Activated CD8-positive, alpha-beta memory T cell treated with anti-CD3 and anti-CD28 coated beads for 4 hours (primary cell): ENCODE results near the gene EFCAB11.

ENCODE experiments used
- DNase-seq, 2 donors: peaks; one replicate each; pipeline ENCODE4 v3.0.0-alpha.2; 2020; ENCODE audit warnings: low read depth in 2 of 2

EFCAB11 gene

DNA sequence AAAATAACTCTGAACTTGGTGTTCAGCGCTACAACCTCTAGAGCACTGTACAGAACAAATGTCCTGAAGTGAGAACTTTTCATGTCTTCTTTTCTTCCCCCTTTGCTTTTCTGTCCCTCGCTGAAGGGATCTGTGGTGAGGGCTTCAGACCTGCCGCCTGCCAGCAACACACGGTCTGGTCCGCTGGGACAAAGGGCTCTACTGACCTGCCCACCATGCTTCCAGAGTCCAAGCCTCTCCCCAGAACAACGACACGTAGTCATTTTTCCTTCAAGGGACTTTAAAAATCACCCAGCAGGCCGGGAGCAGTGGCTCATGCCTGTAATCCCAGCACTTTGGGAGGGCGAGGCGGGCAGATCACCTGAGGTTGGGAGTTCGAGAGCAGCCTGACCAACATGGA lies 140.4 kb downstream of the EFCAB11 start:
- no peak for DNase-seq

DNA sequence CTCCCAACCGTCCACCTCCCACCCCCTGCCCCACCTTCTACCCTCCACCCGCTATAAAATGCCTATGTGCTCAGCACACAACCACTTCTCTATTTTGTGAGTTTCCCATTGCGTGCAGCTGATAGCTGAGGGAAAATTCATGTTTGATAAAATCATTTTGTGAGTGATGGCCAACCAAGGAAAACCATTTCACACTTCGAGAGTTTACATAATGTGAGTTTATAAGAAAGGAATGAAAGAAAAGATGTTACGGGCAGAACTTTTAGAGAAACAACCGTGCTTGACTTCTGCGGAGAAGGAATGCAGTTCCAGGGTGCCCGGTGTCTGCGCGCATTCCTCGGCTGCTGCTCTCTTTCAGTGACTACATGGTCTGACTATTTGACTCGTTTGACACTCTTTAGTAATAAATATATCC lies 140.9 kb downstream of the EFCAB11 start:
- no peak for DNase-seq

DNA sequence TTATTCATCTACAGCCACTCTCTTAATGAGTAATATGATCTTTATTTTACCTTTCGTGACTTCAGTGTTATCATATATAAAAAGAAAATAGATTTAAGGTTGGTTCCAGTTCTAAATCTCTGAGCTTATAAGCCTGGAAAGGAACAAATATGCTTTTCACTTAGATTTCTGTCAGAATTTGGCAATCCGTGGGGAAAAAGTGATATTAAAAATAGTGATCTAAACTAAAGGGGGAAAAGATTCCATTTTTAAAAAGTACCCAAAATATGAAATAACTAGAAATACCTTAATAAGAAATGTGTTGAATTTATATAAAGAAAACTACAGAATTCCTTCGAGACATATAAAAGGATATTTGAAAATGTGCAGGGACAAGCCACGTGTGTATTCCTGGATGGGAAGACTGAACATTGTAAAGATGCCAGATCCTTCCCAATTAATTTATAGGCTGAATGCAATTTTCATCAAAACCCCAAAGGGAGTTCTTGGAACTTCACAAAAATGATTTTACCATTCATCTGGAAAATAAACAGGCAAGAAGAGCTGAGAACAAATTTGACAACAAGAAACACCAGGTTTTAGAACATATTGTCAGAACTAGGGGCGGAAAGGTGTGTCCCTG lies 142.5 kb downstream of the EFCAB11 start:
- DNase-seq, result no peak

DNA sequence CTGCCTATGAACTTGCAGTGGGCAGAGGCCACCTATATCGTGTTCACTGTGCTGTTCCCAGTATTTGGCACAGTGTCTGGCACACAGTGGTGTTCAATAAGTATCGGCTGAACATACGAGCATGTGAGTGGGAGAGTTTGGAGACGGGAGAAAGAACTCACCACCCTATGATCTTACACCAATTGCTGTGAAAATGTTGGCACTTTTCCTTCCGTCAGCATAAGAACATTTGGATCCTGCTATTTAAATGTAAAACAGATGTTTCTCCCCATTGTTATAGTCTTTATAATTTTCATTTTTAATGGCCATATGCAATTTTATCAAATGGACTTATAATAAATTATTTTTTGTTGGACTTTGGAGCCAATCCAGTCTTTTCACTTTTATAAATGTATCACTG lies 144.4 kb downstream of the EFCAB11 start:
- DNase-seq, result no peak

DNA sequence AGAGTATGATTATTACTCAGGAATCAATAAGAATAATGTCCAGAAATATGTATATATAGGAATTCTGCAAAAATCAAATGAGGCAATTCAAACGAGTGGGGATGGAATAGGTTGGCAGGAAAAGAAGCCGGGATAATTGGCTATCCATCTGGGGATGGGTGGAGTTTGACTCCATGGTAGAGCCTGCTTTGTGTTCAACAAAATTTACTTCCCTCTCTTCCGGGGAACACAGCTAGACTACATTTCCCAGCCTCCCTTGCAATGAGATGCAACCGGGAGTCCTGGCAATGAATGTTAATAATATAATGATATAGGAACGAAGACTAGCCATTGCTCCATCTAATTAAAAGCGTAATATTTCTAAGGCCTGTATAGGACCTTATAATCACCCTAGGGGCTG lies 146.6 kb downstream of the EFCAB11 start:
- no peak for DNase-seq

DNA sequence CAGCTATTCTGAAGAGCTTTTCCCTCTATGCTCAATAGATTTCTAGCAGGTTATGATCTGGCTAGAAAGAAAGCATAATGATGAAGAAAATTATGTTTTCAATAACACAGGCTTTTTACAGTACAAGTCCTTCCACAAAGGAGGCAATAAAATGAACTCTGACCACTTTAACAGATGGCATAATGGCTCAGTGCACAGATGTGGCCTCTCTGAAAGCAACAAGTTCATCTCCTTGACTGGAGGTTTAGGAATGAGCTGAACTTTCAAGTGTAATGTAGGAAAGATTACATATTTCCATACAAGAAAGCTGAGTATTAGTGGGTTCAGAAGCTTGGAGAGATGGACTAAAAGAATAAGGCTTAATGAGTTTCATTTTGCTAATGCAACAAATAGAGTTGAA lies 147.4 kb downstream of the EFCAB11 start:
- no peak for DNase-seq

DNA sequence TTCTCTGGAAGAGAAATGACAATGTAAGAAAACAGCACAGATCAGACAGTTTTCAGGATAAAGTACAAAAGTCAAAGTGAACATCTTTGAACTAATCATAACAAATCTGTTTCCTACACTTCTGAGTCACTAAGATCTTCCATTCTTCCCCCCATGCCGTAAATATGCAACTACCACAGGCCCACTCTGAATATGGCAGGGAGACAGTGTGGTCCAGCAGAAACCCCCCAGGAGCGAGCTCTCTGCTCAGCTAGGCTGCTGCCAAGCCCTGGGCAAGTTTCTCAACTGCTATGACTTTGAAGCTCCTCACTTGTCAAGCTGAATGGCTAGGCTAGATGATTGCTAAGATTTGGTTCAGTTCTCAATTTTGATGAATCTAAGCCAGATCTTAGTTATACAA lies 148.1 kb downstream of the EFCAB11 start:
- no peak for DNase-seq

DNA sequence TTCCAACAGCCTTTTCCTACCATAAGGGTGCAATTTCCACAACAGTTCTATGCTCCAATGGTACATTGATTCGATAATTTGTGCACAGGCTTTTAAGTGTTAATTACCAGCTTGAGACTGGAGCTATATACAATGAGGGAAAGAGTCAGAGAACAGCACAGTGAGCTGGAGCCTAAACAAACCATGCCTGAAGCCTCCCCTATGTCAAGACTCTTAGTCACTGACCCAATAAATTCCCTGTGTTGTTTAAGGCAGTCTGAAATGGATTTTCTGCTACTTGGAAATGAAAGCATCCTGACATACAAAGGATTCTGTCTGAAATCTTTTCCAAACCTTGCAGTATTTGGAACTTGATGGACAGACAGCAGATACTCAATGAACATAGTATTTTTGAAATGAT lies 149.0 kb downstream of the EFCAB11 start:
- DNase-seq, result no peak

DNA sequence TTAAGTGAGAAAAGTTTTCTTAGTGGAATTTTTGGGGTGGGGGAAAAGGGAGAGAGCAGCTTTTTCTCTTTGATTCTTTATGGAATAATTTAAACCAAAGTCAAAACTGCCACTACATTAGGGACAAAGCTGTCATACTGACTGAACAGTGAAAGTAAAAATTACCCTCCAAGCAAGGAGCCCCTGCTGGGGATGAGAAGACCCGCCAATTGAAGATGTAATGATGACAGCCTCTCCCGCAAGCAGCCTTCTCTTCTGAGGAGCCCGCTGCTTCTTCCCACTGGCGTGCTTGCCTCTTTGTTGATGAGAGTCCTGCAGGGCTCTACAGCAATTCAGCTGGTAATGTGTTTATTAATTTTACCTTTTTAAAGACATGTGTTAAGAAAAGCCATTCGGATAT lies 151.0 kb downstream of the EFCAB11 start:
- DNase-seq, result no peak

DNA sequence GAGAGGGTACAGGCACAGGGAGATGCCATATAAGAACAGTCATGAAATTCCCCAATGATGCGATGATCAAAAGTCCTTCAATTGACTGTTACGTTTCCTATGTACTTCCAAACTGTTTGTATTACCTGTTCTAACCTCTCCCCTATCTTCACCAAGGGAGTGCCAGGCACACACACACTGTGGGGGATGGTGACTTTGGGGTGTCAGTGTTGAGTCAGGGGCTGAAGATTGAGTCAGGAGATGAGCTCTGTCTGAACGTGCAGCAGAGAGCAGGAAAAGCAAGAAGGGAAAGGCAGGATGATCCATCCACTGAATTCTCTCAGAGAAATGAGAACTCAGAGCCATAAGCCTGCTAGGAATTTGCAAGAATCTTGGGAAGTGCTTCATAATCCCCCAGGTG lies 153.4 kb downstream of the EFCAB11 start:
- DNase-seq, result no peak

DNA sequence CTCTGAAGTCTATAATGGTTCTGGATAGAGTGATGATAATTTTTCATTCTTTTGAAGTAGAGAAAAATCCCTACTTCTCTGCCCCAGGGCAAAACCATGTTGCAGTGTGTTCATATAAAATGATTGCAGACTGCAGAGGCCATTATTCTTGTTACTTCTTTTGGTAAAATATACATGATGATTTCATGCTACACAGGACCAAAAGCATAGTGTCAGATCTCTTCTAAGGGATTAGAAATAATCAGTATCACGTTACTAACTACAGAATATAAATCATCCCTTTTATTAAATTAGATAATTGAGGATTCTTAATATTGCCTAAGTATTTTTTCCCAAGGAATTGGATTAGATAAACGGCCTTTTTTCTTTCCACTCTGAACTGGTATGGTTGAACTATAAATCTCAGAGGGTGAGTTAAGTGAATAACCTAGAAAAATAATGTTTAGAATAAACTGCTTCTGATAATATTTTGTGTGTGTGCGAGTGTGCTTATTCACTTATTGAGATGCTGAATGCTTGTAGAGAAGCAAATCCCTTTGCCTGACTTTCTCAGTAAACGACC lies 156.2 kb downstream of the EFCAB11 start:
- no peak for DNase-seq

DNA sequence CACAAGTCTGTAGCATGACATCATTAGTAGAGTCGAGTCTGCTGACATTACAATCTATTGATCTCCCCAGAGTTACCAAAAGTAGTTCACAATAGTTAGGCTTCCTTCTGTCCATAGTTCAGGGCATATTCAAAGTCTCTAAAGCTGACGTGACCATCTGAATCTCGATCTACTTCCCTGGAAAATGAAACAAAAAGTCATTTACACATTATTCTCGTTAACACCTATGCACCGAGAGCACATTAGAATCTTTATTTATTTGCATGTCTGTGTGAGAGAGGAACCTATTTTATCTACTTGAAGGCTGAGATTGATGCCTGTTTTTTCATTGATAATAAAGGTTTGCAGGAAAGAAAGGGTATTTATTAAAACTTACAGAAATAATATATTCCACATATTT lies 157.4 kb downstream of the EFCAB11 start:
- no peak for DNase-seq

DNA sequence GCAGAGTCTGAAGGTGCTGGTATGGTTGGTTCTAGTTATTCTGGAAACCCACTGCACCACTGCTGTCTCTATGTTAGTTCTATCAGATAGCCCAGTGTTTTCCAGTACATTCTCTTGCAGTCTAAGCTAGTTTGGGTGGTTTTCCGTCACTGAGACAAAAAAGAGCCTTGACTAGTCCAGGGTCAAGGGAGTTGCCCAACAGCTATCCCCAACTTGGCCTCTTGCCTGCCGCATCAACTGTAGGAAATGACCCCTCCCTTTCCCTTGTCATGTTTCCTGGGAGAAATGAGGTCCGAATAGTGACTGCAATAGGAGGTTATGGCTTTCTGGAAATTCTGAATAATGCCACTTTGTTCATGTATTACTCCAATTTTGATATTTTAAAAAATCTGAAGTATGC lies 160.4 kb downstream of the EFCAB11 start:
- no peak for DNase-seq

DNA sequence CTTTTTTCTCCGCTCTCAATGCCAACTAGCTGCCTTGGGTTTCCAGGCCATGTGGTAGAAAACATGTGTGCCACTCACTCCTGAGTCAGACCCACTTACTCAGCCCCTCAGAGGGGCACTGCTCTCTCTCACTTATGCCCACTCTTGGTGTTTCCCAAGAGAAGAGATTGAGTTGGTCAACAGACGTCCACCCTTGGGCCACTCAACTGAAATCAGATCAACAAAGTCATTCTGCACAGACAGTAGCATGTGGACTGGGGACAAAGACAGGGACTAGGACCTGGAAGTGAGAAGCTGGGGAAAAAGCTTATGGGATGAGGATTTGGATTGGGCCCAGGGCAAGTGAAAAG lies 161.2 kb downstream of the EFCAB11 start:
- DNase-seq, result no peak

DNA sequence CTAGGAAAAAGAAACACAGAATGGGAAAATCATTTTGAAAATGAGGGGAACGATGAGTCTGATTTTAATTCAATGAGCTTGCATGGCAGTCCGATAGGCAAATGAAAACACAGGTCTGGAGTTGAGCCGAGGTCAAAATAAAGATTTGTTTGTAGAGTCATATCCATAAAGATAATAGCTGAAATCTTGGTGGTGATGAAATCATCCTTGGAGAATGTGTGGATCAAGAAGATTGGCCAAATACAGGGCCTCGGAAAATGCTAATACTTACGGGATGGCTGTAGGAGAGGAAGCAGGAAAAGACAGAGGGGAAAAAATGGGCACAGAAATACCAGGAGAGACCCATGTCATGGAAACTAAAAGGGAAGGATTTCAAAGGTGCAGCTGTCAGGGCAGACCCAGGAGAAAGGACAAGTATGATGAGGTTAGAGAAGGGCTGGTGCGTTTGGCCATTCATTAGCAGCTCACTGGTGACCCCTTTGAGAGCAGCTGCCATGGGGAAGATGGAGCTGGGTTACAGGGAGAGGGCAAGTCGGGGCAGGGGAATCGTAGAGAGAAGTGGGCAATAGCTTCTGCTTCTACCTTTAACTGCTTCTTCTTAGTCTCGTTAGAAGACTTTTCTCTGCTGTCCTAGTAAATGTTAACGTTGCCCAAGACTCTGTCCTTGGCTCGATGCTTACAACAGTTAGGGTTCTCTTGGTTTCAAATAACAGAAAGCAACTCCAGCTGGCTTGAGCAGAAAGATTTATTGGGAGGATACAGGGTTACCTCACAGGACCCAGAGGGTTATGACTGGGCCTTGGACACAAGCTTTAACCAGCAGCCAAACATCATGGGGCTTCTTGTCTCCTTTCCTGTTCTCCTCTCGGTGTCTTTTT lies 161.8 kb downstream of the EFCAB11 start:
- no peak for DNase-seq

DNA sequence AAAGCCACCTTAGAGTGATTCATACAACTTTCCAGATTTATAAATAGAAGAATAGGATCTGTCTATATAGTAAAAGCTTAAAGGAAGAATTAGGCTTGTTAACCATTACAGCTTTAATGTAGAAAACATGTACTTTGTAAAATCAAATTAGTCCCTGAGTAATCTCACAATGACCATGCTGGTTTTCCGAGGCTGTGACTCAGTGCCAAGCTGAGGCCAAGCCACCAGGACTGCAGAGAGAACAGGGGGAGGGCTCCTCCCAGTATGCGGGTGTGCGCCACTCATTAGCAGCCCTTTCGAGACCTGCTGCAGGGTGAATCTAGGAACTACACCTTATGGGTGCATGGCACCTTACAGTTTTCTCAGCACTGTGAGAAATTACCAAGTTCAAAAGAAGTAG lies 167.0 kb downstream of the EFCAB11 start:
- DNase-seq, result no peak

DNA sequence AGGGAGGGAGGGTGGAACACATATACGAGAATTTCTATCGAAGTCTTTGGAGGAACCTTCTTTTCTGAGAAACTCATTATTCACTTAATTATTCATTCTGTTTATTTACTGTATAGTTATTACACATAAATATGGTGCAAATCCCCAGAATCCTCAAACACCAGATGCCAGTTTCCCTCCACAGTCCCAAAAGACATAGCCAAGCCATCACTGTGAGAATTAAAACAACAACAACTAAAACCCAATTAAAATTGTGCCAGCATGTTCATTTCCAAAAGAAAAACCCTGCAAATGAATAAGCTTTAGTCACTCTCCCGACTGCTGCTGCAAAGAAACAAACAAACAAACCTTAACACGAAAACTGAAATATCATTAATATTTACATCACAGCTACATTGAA lies 173.5 kb downstream of the EFCAB11 start:
- no peak for DNase-seq

DNA sequence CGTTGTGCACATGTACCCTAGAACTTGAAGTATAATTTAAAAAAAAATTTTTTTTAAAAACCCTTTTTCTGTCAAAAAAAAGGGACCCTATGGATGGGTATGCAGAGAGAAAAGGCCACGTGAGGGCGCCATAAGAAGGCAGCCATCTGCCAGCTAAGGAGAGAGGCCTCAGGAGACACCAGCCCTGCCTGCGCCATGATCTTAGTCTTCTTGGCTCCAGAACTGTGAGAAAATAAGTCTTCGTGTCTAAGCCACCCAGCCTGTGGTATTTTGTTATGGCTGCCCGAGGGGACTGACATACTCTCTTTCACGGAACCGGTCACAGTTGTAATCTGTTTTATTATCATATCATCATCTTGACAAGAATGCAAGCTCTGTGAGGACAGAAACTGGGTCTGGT lies 174.8 kb downstream of the EFCAB11 start:
- DNase-seq, result no peak

DNA sequence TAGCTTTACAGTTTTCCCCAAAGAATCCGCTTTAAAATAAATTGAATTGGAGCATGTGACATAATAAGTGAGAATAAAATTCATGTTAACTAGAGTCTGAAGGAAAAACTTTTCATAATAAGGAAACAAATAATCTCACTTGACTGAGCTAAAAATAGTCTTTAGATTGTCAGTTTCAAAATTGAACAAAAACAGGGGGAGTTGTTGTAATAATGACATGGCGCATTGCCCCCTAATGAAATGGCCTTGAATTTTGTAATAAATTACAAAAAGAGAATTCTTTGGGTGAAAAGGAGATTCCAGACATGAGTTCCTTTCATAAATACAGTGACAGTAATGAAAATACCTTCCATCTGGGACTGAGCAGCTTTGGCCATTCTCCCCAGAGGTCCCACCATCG lies 178.6 kb downstream of the EFCAB11 start:
- DNase-seq, result no peak

DNA sequence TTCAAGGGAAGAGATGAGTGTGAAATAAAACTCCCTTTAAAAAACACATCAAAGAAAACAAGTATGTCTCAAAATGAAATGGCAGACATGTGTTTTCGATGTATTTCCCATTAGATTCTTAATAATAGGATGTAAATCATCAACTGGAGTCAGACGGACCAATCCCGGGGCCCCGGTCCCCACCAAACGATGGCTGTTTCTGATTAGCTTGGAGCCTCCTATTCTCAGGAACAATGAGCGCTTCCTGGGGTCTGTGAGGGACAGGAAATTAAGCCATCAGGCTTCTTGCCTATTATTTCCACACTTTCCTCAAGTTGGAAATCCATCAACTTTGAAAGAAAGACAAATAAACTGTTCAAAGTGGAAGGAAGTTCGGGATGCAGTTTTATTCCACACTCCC lies 179.4 kb downstream of the EFCAB11 start:
- DNase-seq, result no peak

DNA sequence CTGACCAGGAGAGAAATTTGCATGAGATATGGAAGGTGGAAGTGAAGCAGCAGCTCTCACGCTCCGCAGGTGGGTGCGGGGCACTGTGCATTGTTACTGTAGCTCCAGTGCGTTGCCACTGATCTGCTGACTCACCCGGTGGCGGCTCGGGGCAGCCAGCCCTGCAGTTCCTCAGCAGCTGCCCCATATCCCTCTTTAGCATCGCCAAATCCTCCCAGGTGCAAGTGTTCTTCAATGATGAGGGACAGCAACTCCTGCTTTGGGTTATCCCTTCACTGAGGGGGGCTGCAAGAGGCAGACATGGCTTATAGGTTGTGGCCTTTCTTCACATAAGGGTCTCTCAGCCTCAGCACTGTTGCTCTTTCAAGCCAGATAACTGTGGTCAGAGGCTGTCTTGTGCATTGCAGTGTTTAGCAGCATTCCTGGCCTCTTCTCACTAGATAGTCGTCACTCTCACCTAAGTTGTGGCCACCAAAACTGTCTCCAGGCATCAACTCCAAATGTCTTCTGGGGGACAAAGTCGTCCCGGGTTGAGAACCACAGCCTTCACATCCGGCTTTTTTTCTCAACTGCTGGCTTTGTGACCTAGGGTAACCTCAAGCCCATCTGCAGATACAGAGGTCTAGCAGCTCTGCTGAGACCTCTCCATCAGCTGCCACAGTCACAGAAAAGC lies 180.8 kb downstream of the EFCAB11 start:
- peak; percentile 23 to 25 for DNase-seq

DNA sequence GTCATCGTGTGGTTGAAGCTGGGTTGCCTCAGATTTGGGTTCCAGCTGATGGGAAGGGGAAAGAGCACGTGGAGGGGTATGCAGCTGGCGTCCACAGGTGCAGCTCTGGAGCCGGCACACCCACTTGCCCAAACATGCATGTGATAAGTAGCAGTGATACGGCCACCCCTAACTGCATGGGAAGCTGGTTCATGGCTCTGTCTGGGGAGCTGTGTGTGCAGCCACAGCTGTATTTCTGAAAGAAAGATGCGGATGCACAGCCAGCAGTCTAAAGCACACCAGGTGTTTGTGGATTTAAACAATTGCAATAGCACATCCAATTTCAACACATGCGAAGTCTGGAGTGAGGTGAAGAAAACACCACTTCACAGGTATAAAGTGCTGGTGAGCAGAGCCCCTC lies 181.4 kb downstream of the EFCAB11 start:
- no peak for DNase-seq

DNA sequence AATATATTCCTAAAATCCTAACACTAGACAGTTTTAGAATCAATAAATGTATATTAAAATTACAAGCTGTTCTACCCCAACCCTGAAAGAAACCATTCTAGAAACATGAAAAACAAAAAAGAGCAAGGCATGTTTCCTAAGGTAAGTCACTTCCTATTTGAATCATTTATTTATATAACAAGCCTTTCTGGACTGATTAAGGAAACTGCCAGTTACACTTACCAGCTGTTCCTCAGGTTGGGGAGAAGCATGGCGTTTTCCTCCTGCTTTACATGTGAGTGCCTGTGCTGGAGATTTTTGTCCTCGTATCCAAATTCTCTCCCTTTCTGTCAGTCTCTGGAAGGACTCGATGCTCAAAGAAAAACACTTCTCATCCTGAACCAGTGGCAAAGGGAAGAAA lies 183.3 kb downstream of the EFCAB11 start:
- no peak for DNase-seq
